HL-60 (cell line): ENCODE results near the gene BARX1.
"Not testable (repeated sequence)": the region's sequence is repeated elsewhere in the genome, so short reads cannot be mapped to it uniquely, and the experiment has no call there.

Source experiments
- DNase-seq, 2 experiments: peaks; one replicate each; pipeline ENCODE4 v3.0.0-alpha.2; 2010 to 2020; ENCODE audit warnings: low read depth in 1 of 2, low spot score in 1 of 2
- H3K27ac ChIP-seq: fragments of 250-450 bp; sonication (Bioruptor Pico); replicated peaks from 2 replicates; pipeline ENCODE4 v1.5.1; 2020; ENCODE audit warnings: mild to moderate bottlenecking, moderate library complexity
- H3K27me3 ChIP-seq: fragments of 250-450 bp; sonication (Bioruptor Pico); 2 replicates; pipeline ENCODE4 v1.5.1; 2021; ENCODE audit warnings: mild to moderate bottlenecking, moderate library complexity; ENCODE audit not compliant: insufficient read depth, poor library complexity, severe bottlenecking
- H3K4me3 ChIP-seq: replicated peaks from 2 replicates; pipeline ENCODE4 v1.5.1; 2011; ENCODE audit warnings: mild to moderate bottlenecking, control low read depth, low read length; ENCODE audit not compliant: insufficient read depth
- CTCF ChIP-seq: IDR thresholded peaks from one replicate; pipeline ENCODE4 v1.5.1; 2011; ENCODE audit warnings: low read length, control low read depth, inconsistent platforms; ENCODE audit not compliant: insufficient read depth
- GABPA ChIP-seq: IDR thresholded peaks from 2 replicates; pipeline ENCODE4 v1.6.1; 2012; ENCODE audit warnings: low read depth
- POLR2AphosphoS5 ChIP-seq: IDR thresholded peaks from 2 replicates; pipeline ENCODE4 v1.6.1; 2012; ENCODE audit warnings: low read depth
- REST ChIP-seq: IDR thresholded peaks from 2 replicates; pipeline ENCODE4 v1.6.1; 2012; ENCODE audit warnings: low read depth; ENCODE audit not compliant: insufficient replicate concordance
- SPI1 ChIP-seq: IDR thresholded peaks from 2 replicates; pipeline ENCODE4 v1.6.1; 2012; ENCODE audit warnings: low read depth, mild to moderate bottlenecking, borderline replicate concordance

The BARX1 gene

DNA sequence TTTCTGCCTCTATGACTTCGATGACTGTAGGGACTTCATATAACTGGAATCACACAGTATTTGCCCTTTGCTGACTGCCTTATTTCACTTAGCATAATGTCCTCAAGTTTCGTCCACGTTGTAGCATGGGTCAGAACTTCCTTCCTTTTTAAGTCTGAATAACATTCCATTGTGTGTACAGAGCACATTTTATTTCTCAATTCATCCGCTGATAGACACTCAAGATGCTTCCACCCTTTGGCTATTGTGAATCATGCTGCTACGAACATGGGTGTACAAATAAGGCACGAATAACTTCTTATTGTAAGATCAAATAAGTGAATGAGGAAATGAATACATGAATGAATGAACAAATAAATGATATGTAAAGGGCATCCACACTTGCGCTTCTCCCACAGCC lies 13.0 kb downstream of the BARX1 start:
- Histone ChIP-seq H3K27me3 (peaks cover 11% of the 10 kb centered on the region), H3K27ac (no peak overlapping the region), H3K4me3 (no peak overlapping the region)
- no peak for DNase-seq
- TF ChIP-seq SPI1 (no peak), GABPA (no peak), CTCF (no peak), REST (no peak), POLR2AphosphoS5 (no peak)

- no peak overlapping the region for H3K4me3 ChIP-seq
- no peak for TF ChIP-seq REST
- no peak for TF ChIP-seq CTCF
- TF ChIP-seq SPI1, result no peak
- no peak for TF ChIP-seq GABPA
- TF ChIP-seq POLR2AphosphoS5, result no peak
- H3K27me3 ChIP-seq, result peaks cover 5% of the 10 kb centered on the region
- no peak overlapping the region for H3K27ac ChIP-seq
- DNase-seq, result no peak
Measured at GRCh38 chr9:93941493-93941892, 13.7 kb downstream of the BARX1 start.

GRCh38 chr9:93940951-93941350 lies 14.2 kb downstream of the BARX1 start:
- Histone ChIP-seq H3K27ac (no peak overlapping the region), H3K27me3 (no peaks in the 10 kb centered on the region), H3K4me3 (no peak overlapping the region)
- TF ChIP-seq REST, result no peak
- no peak for TF ChIP-seq GABPA
- no peak for TF ChIP-seq CTCF
- TF ChIP-seq POLR2AphosphoS5, result no peak
- no peak for TF ChIP-seq SPI1
- DNase-seq, result no peak

GRCh38 chr9:93939589-93939988 lies 15.6 kb downstream of the BARX1 start:
- H3K27me3 ChIP-seq, H3K27ac ChIP-seq, DNase-seq, H3K4me3 ChIP-seq: not testable (repeated sequence)
